Measurements from ENCODE around the gene SELL.
"Not testable (repeated sequence)": the region's sequence is repeated elsewhere in the genome, so short reads cannot be mapped to it uniquely, and the experiment has no call there.

The SELL gene

GRCh38 chr1:169711469-169712308, at the start of gene SELL:
Gene SELL, minus strand, starts transcription at chr1:169711620. Its CDS starts 122 bp downstream, at chr1:169711498.
- DNase-seq: peak; percentile 72

- DNase-seq: no peak
Measured at GRCh38 chr1:169759038-169759437, 47.6 kb upstream of the SELL start.

- no peak for DNase-seq
Measured at GRCh38 chr1:169753549-169753948, 42.1 kb upstream of the SELL start.

- DNase-seq: no peak
Measured at GRCh38 chr1:169750041-169750440, 38.6 kb upstream of the SELL start.

DNA sequence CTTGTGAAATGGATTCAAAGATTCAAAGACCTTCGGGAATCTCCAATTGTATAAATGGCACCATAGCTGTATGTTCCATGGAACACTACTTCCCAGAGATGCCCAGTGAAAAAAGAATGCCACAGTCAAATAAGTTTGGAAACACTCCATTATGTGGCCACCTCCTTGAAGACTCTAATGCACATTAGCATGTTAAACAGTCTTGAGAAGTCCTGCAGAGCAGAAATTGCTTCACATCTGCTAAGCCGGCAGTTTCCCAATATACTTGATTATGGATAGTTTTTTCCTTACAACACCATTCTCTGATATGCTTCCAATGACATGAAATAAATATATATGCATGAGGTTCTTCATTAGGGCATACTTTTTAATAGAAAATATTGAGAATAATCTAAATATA, 35.1 kb upstream of the SELL start:
- no peak for DNase-seq

DNA sequence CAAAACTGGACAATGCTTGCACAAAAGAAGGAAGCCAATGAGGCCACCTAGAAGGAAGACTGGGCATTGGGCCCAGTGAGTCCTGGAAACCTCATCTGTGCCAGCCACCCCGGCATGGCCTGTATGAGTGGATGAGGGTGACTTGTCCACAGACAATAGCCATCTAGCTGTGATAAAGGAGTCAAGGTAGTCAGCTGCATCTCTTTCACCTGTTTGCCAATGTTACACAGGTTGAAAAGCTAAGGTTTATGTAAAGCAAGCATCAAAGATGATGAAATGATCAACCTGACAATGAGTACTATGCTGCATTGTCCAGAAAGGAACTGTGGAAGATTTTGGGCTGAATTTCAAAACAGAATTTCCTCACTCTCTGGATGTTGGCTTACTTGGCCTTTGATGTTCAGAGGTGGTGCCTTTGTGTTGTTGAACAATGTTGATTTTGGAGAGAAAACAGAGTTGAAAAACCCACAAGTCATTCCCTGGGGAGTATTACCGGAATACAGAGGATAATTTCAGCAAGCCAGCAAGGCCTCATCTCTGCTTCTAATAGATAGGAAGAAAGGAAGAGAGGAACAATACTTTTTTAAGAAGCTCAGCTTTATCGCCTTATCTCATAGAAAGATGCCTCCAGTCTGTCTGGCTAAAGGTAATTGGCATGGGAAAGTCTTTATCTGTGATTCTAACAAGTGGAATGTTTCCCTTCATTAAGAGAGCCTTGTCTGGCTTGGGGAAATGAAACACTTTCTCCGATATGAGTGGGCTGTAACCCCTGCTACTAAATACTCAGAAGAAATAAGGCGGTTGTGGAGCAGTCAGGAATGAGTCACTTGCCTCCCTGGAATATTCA, 33.8 kb upstream of the SELL start:
- no peak for DNase-seq

- no peak for DNase-seq
Measured at GRCh38 chr1:169741666-169742394, 30.4 kb upstream of the SELL start.

- no peak for DNase-seq
Measured at GRCh38 chr1:169739980-169740379, 28.6 kb upstream of the SELL start.

- DNase-seq: no peak
Measured at GRCh38 chr1:169733924-169734323, 22.5 kb upstream of the SELL start, which contains the start of gene SELE. Gene SELE, minus strand, starts transcription at chr1:169734079. Its CDS starts 467 bp downstream, at chr1:169733612.

- DNase-seq: no peak
Measured at GRCh38 chr1:169731446-169731845, 20.0 kb upstream of the SELL start.

GRCh38 chr1:169729991-169730390, 18.6 kb upstream of the SELL start:
- DNase-seq: no peak

DNA sequence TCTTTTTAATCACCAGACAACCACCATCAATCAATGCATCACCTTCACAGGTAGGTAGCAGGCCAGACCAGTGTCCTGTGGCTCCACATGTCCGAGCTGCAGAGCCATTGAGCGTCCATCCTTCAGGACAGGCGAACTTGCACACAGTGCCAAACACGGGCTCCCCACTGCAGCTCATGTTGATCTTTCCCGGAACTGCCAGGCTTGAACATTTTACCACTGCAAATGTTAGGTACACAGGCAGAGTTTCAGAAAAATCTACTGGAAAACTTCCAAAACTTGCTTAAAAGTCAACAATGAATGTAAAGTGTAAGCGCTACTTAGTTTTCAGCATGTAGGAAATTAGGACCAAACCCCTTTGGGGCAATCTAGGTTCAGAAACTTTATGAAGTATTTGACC, 15.9 kb upstream of the SELL start:
- DNase-seq: no peak

- DNase-seq: no peak
Measured at GRCh38 chr1:169726851-169727250, 15.4 kb upstream of the SELL start.

GRCh38 chr1:169725930-169726329, 14.5 kb upstream of the SELL start:
- no peak for DNase-seq

DNA sequence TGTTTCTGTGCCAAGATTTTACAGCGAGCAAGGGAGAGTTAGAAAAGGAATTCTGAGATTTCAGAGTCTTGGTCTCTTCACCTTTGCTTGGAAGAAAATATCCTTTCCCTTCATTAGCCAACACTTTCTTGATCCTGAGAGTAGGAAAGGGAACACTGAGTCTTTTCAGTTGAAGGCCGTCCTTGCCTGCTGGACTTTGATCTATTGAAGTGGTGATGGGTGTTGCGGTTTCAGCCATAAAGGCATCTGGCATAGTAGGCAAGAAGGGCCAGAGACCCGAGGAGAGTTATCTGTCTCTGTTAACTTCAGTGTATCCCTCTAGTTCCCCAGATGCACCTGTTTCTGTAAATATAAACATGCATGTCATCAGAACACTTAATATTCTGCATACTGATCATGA, 12.7 kb upstream of the SELL start:
- DNase-seq: no peak

- no peak for DNase-seq
Measured at GRCh38 chr1:169723763-169724162, 12.3 kb upstream of the SELL start.

DNA sequence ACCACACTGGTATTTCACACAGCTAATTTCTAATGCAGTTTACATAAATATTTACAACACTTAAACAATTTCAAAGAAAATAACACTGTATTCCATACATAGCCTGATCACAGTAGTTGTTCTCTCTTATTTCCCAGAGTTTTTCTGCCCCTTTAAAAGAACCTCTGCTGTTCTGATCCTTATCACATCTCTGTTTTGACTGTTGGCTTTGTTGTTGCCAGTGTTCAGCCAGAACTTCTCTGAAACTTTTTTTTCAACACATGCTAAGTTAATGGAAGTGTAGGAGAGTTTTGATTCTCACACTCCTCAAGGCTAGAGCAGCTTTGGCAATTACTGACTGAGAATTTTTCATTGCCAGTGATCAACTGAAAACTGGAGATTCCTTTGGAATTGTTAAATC, 11.4 kb upstream of the SELL start:
- no peak for DNase-seq

DNA sequence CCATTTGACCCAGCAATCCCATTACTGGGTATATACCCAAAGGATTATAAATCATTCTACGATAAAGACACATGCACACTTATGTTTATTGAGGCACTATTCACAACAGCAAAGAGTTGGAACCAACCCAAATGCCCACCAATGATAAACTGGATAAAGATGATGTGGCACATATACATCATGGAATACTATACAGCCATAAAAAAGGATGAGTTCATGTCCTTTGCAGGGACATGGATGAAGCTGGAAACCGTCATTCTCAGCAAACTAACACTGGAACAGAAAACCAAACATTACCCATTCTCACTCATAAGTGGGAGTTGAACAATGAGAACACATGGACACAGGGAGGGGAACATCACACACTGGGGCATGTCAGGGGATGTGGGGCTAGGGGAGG, 3.7 kb upstream of the SELL start:
- not testable (repeated sequence) for DNase-seq

GRCh38 chr1:169713090-169713489, 1.7 kb upstream of the SELL start:
- DNase-seq: not testable (repeated sequence)

- no peak for DNase-seq
Measured at GRCh38 chr1:169712309-169712631, 850 bp upstream of the SELL start.

DNA sequence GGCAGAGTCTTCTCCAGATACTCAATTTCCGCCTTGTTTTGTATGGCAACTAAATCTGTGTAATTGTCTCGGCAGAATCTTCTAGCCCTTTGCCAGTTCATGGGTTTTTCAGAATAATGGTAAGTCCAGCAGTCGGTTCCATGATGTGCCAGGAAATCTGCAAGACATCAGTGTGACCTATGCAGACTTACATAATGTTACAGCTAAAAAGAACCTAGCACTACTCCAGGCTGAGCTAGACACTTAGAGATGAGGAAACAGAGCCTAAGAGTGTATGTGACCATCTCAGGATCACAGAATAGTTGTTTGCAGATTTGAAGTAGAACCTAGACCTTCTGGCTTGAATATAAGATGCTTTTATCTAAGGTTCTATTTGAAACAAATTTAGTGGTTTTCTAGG, 2.8 kb downstream of the SELL start:
- DNase-seq: no peak

- DNase-seq: no peak
Measured at GRCh38 chr1:169707912-169708604, 3.4 kb downstream of the SELL start.

DNA sequence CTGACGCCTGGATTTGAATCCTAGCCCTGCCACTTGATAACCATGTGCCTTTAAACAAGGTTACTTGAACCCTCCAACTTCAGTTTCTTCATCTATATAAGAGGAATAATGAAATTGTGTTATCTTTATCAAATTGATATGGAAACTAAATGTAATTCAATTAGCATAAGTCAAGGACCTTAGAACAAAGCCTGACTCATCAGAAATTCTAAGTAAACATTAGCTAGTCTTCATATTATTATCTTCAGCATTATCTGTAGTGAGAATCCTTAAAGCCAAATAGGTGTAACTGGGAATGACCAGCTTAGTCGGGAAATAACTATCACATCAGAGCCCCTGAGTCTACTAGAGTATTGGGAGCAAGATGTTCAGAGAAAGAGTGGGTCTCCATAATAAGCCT, 6.6 kb downstream of the SELL start:
- DNase-seq: no peak

Data from activated T-cell treated with anti-CD3 and anti-CD28 coated beads for 4 hours (primary cell).